CD4-positive, CD25-positive, alpha-beta regulatory T cell (primary cell): ENCODE data around the gene EBF3. TPM values are rescaled to one million over a fixed set of nuclear protein-coding genes. Genes with fewer than 3 reads are reported as not detected.

Source experiments
- ATAC-seq, 2 donors: fragments of 150-1000 bp; cut with Tn5 transposase; one replicate each; pipeline ENCODE4 v1.10.0; 2021; ENCODE audit warnings: low read depth in 2 of 2, moderate number of reproducible peaks in 2 of 2, moderate library complexity in 1 of 2
- DNase-seq, 3 donors: peaks; one replicate each; pipeline versions ENCODE4 v3.0.0 to v3.0.0-alpha.2; 2012 to 2022; ENCODE audit warnings: mixed read lengths in 1 of 3
- H3K27ac ChIP-seq: one replicate; pipeline ENCODE4 v1.7.0; 2013; ENCODE audit warnings: mild to moderate bottlenecking, low read length; ENCODE audit not compliant: insufficient read depth, poor library complexity, severe bottlenecking
- H3K27me3 ChIP-seq: one replicate; pipeline ENCODE4 v1.7.0; 2013; ENCODE audit warnings: low read length; ENCODE audit not compliant: control insufficient read depth, insufficient read depth
- H3K36me3 ChIP-seq: one replicate; pipeline ENCODE4 v1.7.0; 2013; ENCODE audit warnings: mild to moderate bottlenecking, low read length, moderate library complexity; ENCODE audit not compliant: control insufficient read depth, insufficient read depth
- H3K4me1 ChIP-seq: 2 replicates; pipeline ENCODE4 v1.7.0; 2013; ENCODE audit warnings: mild to moderate bottlenecking, low read length; ENCODE audit not compliant: insufficient read depth, control insufficient read depth, poor library complexity, severe bottlenecking
- H3K4me3 ChIP-seq: one replicate; pipeline ENCODE4 v1.7.0; 2013; ENCODE audit warnings: low read depth, mild to moderate bottlenecking, low read length, moderate library complexity
- H3K9me3 ChIP-seq, 2 experiments: 1 replicate in 1 of 2; 2 replicates in 1 of 2; pipeline ENCODE4 v1.7.0; 2013; ENCODE audit warnings: low read length in 2 of 2, mild to moderate bottlenecking in 1 of 2, moderate library complexity in 1 of 2; ENCODE audit not compliant: control insufficient read depth in 2 of 2
- H3K27ac Mint-ChIP-seq, 3 donors: one replicate each; pipeline ENCODE4 v1.8.0; 2020 to 2022; ENCODE audit warnings: mild to moderate bottlenecking in 3 of 3, mixed read lengths in 3 of 3, moderate library complexity in 2 of 3
- H3K27me3 Mint-ChIP-seq: one replicate; pipeline ENCODE4 v1.8.0; 2022; ENCODE audit warnings: mild to moderate bottlenecking, mixed read lengths
- H3K36me3 Mint-ChIP-seq: one replicate; pipeline ENCODE4 v1.8.0; 2020; ENCODE audit warnings: mixed read lengths
- H3K4me1 Mint-ChIP-seq, 4 donors: one replicate each; pipeline ENCODE4 v1.8.0; 2020 to 2022; ENCODE audit warnings: mixed read lengths in 4 of 4, mild to moderate bottlenecking in 1 of 4
- H3K4me3 Mint-ChIP-seq, 4 donors: one replicate each; pipeline ENCODE4 v1.8.0; 2020 to 2022; ENCODE audit warnings: mild to moderate bottlenecking in 4 of 4, mixed read lengths in 4 of 4, moderate library complexity in 3 of 4
- H3K9me3 Mint-ChIP-seq, 7 donors: one replicate each; pipeline ENCODE4 v1.8.0; 2020 to 2022; ENCODE audit warnings: mixed read lengths in 7 of 7, mild to moderate bottlenecking in 3 of 7, moderate library complexity in 2 of 7
- polyA plus RNA-seq, 4 donors: library from polyadenylated mRNA; unstranded; fragments of 300-500 nt; fragmentation: Illumina TruSeq; gene quantifications; one replicate each; pipeline ENCODE4 v1.2.3, GENCODE V29; 2021
- total RNA-seq: library from RNA; stranded (reverse); gene quantifications from one replicate; pipeline ENCODE4 v1.2.3, GENCODE V29; 2022

Gene EBF3
- total and polyA plus RNA-seq, 5 donors from 2014 or later, result not detected

DNA sequence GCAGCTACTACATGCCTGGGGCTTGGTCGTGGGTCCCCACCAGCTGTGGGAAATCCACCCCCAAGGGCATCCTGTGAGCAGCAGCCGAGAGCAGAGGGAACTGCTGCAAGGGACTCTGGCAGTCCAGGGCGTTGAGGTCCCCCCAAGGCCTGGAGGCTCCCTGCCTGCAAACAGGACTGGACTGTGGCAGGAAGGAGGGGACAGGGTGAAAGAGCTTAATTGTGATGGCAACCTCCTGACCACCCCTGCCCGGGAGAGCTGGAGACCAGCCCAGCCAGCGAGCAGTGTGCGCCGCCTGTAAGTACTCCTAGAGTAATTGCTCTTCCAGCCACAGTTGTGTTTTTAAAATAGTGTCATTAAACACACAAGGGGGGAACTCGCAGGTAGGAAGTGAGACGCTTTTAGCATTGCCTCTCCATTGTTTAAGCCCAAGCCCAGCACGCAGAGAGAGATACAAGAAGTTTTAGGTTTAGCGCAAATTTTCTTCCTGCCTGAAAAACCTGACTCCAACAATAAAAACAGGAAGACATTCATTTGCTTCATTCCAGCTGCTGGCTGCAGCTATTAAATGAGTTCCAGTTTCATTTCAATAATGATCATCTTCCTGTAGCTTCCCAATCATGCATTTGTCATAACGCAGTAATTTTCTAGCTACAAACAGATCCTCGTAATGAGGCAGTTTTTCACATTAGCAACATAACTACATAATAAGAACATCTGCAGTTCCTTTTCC, 111.1 kb downstream of the EBF3 start:
- DNase-seq, result no peak
- H3K4me3 Mint-ChIP-seq, result no peak overlapping the region

DNA sequence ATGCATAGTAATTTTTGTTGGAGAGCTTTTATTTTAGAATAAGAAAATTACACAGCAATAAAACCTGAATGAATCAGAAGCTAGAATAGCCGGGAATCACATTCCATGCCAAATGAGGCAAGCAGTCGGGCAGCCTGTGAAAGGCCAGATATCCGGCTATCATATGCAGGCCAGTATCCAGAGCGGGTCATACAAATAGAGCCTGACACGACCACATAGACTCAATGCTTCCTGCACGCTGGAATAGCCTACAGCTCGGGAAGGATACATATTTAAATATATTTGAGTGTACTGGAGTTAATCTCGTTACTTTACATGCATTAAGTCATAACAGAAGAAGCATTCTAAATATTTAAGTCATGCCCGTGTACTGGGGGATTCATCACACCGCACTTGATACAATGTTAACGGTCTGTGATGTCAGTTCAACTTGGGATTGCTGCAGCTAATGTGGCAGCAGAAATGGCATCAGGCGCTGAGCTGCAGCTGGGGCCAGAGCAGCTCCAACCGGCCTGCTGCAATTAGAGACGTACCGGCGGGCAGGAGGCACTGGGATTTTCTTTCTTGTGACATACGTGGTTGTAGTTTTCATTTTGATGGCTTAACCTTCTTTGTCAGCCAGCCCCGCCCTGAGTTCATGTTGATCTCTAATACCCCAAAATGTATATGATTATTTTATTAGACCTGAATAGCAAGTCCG, 112.0 kb downstream of the EBF3 start:
- Histone ChIP-seq H3K27me3 (no peaks in the 10 kb centered on the region), H3K4me3 (no peak overlapping the region), H3K9me3 (no peaks in the 10 kb centered on the region), H3K4me1 (no peaks in the 10 kb centered on the region), H3K27ac (no peak overlapping the region), H3K36me3 (no peaks in the 10 kb centered on the region)
- peaks cover 4% of the 10 kb centered on the region for H3K27me3 Mint-ChIP-seq
- no peaks in the 10 kb centered on the region for H3K9me3 Mint-ChIP-seq
- no peaks in the 10 kb centered on the region for H3K36me3 Mint-ChIP-seq
- DNase-seq (no peak), ATAC-seq (no peak)
- H3K4me1 Mint-ChIP-seq, result no peaks in the 10 kb centered on the region
- no peak overlapping the region for H3K4me3 Mint-ChIP-seq
- H3K27ac Mint-ChIP-seq, result peak overlapping the region in 1 of 3 donors; percentile 14

More for the DNA sequence above, 111.1 kb downstream of the EBF3 start:
- no peak for ATAC-seq
- no peaks in the 10 kb centered on the region for H3K36me3 ChIP-seq
- H3K4me1 Mint-ChIP-seq, result no peaks in the 10 kb centered on the region
- no peaks in the 10 kb centered on the region for H3K9me3 Mint-ChIP-seq
- no peaks in the 10 kb centered on the region for H3K9me3 ChIP-seq
- H3K27ac ChIP-seq, result no peak overlapping the region
- no peaks in the 10 kb centered on the region for H3K27me3 ChIP-seq
- H3K27ac Mint-ChIP-seq, result no peak overlapping the region
- H3K4me1 ChIP-seq, result no peaks in the 10 kb centered on the region
- peaks cover 4% of the 10 kb centered on the region for H3K27me3 Mint-ChIP-seq
- H3K36me3 Mint-ChIP-seq, result no peaks in the 10 kb centered on the region
- no peak overlapping the region for H3K4me3 ChIP-seq

DNA sequence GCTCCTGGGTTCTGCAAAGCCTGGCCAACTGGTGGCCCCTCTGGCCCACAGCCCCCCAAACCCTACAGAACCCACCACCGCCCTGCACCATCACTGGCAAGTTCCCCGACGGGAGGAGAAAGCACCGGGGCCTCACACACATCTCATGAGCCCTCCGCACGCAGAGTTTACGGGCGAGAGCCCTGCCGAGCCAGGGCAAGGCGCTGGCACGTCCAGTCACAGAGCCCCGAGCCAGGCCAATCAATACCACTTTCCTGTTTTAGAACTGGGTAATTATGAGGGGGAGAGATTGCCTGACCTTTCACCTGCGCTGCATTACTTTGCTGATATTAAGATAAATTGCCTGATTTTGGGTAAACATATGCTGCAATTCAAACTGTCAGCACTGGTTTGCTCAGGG, 113.3 kb downstream of the EBF3 start:
- Mint-ChIP-seq H3K4me1 (no peaks in the 10 kb centered on the region), H3K27ac (no peak overlapping the region), H3K9me3 (no peaks in the 10 kb centered on the region), H3K4me3 (no peak overlapping the region), H3K36me3 (no peaks in the 10 kb centered on the region), H3K27me3 (peaks cover 4% of the 10 kb centered on the region)
- H3K36me3 ChIP-seq, result no peaks in the 10 kb centered on the region
- H3K4me3 ChIP-seq, result no peak overlapping the region
- H3K27me3 ChIP-seq, result no peaks in the 10 kb centered on the region
- no peaks in the 10 kb centered on the region for H3K9me3 ChIP-seq
- ATAC-seq (no peak), DNase-seq (no peak)
- no peaks in the 10 kb centered on the region for H3K4me1 ChIP-seq
- H3K27ac ChIP-seq, result no peak overlapping the region

DNA sequence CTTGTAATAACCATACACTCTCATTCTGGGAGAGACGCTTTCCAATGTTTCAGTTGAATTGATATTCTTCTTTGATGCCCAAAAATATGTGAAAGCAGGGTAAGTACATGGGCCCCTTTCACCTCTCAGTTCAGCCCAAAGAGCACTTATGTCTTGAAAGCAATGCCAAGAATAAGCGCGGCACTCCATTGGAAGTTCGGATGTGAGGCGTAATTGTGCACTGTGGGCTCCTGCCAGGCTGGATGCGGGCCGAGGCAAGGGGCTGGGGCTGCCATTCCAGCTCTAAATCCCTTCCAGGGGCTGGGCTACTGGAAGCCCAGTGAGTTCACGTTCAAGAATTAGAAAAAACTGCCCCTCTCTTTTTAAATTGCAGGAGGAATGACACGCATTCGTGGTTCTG, 113.8 kb downstream of the EBF3 start:
- Histone ChIP-seq H3K4me3 (no peak overlapping the region), H3K4me1 (no peaks in the 10 kb centered on the region), H3K36me3 (no peaks in the 10 kb centered on the region), H3K9me3 (no peaks in the 10 kb centered on the region), H3K27ac (no peak overlapping the region), H3K27me3 (no peaks in the 10 kb centered on the region)
- peaks cover 4% of the 10 kb centered on the region for H3K27me3 Mint-ChIP-seq
- H3K27ac Mint-ChIP-seq, result no peak overlapping the region
- H3K4me3 Mint-ChIP-seq, result no peak overlapping the region
- ATAC-seq (no peak), DNase-seq (no peak)
- no peaks in the 10 kb centered on the region for H3K4me1 Mint-ChIP-seq
- H3K9me3 Mint-ChIP-seq, result no peaks in the 10 kb centered on the region
- no peaks in the 10 kb centered on the region for H3K36me3 Mint-ChIP-seq

DNA sequence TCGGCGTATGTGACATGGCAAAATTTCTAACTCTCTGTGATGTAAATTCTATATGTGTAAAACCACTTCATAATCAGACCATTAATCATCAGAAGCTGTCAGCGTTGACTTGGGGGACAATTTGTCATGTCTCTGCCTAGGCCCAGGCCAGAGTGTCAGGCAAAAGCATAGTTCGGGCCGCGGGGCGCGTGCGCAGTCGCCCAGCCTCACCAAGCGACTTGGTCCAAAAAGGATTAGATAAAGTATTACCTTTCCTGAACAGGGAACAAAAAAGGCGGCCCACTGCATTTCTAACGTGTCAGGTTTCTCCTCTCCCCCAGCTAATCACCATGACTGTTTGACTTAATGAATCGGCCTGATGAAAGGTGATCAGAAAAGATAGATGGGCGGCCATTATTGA, 114.2 kb downstream of the EBF3 start:
- H3K9me3 ChIP-seq, result no peaks in the 10 kb centered on the region
- Mint-ChIP-seq H3K36me3 (no peaks in the 10 kb centered on the region), H3K27me3 (peaks cover 4% of the 10 kb centered on the region), H3K27ac (no peak overlapping the region), H3K4me3 (no peak overlapping the region), H3K4me1 (no peaks in the 10 kb centered on the region), H3K9me3 (no peaks in the 10 kb centered on the region)
- H3K4me1 ChIP-seq, result no peaks in the 10 kb centered on the region
- DNase-seq, result no peak
- ATAC-seq, result no peak
- no peaks in the 10 kb centered on the region for H3K36me3 ChIP-seq
- no peaks in the 10 kb centered on the region for H3K27me3 ChIP-seq
- no peak overlapping the region for H3K4me3 ChIP-seq
- no peak overlapping the region for H3K27ac ChIP-seq

DNA sequence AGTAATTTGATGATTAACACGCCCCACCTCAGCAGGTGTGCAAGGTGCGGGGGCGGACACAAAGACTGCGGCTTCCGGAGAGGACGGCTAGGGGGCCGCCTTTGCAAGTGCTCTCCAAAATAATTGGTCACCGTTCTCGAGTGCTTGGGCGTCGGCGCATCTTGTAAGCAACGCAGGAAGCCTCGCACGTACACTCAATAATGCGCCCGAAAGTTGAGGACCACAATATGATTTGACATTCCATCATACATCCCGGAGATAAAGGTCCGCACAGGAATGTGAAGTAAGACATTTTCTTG, 114.7 kb downstream of the EBF3 start:
- no peaks in the 10 kb centered on the region for H3K36me3 Mint-ChIP-seq
- H3K27ac Mint-ChIP-seq, result no peak overlapping the region
- H3K27me3 ChIP-seq, result no peaks in the 10 kb centered on the region
- no peaks in the 10 kb centered on the region for H3K4me1 ChIP-seq
- no peak overlapping the region for H3K4me3 Mint-ChIP-seq
- no peak overlapping the region for H3K4me3 ChIP-seq
- no peaks in the 10 kb centered on the region for H3K9me3 Mint-ChIP-seq
- no peaks in the 10 kb centered on the region for H3K9me3 ChIP-seq
- no peaks in the 10 kb centered on the region for H3K36me3 ChIP-seq
- H3K4me1 Mint-ChIP-seq, result no peaks in the 10 kb centered on the region
- no peak overlapping the region for H3K27ac ChIP-seq
- H3K27me3 Mint-ChIP-seq, result peaks cover 4% of the 10 kb centered on the region
- DNase-seq, result no peak
- no peak for ATAC-seq

DNA sequence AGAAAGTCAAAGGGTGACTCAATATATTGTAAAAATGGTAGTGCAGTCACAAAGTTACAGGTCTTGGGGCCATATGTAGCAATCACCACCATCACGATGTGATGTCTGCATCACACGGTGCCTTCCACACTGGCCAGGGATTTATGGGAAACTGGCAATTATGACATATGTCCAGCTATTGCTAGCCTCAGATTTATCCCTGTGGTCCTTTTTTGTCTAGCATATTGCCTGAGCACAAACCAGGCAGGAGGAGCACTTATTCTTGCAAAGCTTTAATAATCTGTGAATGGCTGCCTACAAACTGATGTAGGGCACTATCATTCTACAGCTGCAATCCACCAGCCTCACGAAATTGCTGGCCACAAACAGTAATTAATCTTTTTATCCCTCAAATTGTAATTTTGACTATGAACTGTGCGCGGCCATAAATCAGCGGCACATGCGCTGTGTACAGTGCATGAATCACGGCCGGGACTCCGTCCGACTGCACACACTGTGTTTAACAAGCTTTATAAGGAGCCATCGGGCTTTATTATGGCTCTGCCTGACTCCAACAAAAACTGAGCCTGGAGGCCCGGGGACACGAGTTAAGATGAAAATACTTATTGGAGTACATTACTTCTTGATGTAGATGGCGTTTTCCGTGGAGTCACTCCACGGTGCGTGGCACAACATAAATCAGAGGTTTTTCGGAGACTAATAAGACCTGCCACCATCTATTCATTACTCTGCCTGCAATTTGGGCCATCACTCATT, 115.2 kb downstream of the EBF3 start:
- Histone ChIP-seq H3K27me3 (no peaks in the 10 kb centered on the region), H3K4me3 (no peak overlapping the region), H3K36me3 (no peaks in the 10 kb centered on the region), H3K27ac (no peak overlapping the region), H3K4me1 (no peaks in the 10 kb centered on the region), H3K9me3 (no peaks in the 10 kb centered on the region)
- no peak overlapping the region for H3K4me3 Mint-ChIP-seq
- no peaks in the 10 kb centered on the region for H3K4me1 Mint-ChIP-seq
- no peaks in the 10 kb centered on the region for H3K9me3 Mint-ChIP-seq
- H3K36me3 Mint-ChIP-seq, result no peaks in the 10 kb centered on the region
- peaks cover 4% of the 10 kb centered on the region for H3K27me3 Mint-ChIP-seq
- DNase-seq, result no peak
- H3K27ac Mint-ChIP-seq, result no peak overlapping the region
- no peak for ATAC-seq
